Nephron (organoid): Measurements from ENCODE around the gene RNF150.
A peak's percentile ranks its signal among the peaks of the same experiment; 100 is the strongest.

ENCODE experiments used
- H3K27ac Mint-ChIP-seq, 3 experiments: 2 replicates each; pipeline ENCODE4 v1.8.0; 2020; ENCODE audit warnings: mixed read lengths in 3 of 3, mild to moderate bottlenecking in 2 of 3, moderate library complexity in 1 of 3
- H3K27me3 Mint-ChIP-seq: 2 replicates; pipeline ENCODE4 v1.8.0; 2021; ENCODE audit warnings: low read depth, mild to moderate bottlenecking, moderate library complexity, mixed read lengths
- H3K36me3 Mint-ChIP-seq: 2 replicates; pipeline ENCODE4 v1.8.0; 2020; ENCODE audit warnings: low read depth, mixed read lengths
- H3K4me1 Mint-ChIP-seq: 2 replicates; pipeline ENCODE4 v1.8.0; 2020; ENCODE audit warnings: mixed read lengths
- H3K4me3 Mint-ChIP-seq, 3 experiments: 2 replicates each; pipeline ENCODE4 v1.8.0; 2020; ENCODE audit warnings: mild to moderate bottlenecking in 3 of 3, mixed read lengths in 3 of 3, moderate library complexity in 2 of 3
- H3K9me3 Mint-ChIP-seq: 2 replicates; pipeline ENCODE4 v1.8.0; 2020; ENCODE audit warnings: mixed read lengths
- TF ChIP-seq, protein P1 (sequence below), 3 experiments: fragments of 200-600 bp; sonication (generic); IDR thresholded peaks; one replicate each; pipeline ENCODE4 v1.5.0; 2021; ENCODE audit warnings: antibody characterized with exemption in 3 of 3; ENCODE audit not compliant: unreplicated experiment in 3 of 3

The RNF150 gene

GRCh38 chr4:141127884-141128283, 5.4 kb downstream of the RNF150 start:
- TF ChIP-seq, protein P1, sequence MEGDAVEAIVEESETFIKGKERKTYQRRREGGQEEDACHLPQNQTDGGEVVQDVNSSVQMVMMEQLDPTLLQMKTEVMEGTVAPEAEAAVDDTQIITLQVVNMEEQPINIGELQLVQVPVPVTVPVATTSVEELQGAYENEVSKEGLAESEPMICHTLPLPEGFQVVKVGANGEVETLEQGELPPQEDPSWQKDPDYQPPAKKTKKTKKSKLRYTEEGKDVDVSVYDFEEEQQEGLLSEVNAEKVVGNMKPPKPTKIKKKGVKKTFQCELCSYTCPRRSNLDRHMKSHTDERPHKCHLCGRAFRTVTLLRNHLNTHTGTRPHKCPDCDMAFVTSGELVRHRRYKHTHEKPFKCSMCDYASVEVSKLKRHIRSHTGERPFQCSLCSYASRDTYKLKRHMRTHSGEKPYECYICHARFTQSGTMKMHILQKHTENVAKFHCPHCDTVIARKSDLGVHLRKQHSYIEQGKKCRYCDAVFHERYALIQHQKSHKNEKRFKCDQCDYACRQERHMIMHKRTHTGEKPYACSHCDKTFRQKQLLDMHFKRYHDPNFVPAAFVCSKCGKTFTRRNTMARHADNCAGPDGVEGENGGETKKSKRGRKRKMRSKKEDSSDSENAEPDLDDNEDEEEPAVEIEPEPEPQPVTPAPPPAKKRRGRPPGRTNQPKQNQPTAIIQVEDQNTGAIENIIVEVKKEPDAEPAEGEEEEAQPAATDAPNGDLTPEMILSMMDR (IDR thresholded peaks at IDR 0.05; ENCODE audit: unreplicated experiment in 3 of 3), result no peak
- H3K9me3 Mint-ChIP-seq, result no peaks in the 10 kb centered on the region
- H3K27me3 Mint-ChIP-seq, result peaks cover 4% of the 10 kb centered on the region
- no peak overlapping the region for H3K27ac Mint-ChIP-seq
- peaks cover 64% of the 10 kb centered on the region for H3K4me1 Mint-ChIP-seq
- H3K4me3 Mint-ChIP-seq, result no peak overlapping the region
- H3K36me3 Mint-ChIP-seq, result peaks cover 7% of the 10 kb centered on the region

GRCh38 chr4:141126769-141127168, 6.5 kb downstream of the RNF150 start:
- TF ChIP-seq, protein P1 (IDR thresholded peaks at IDR 0.05; ENCODE audit: unreplicated experiment in 3 of 3), result no peak
- Mint-ChIP-seq H3K9me3 (no peaks in the 10 kb centered on the region), H3K4me3 (no peak overlapping the region), H3K36me3 (peaks cover 7% of the 10 kb centered on the region), H3K27ac (no peak overlapping the region), H3K27me3 (peaks cover 2% of the 10 kb centered on the region), H3K4me1 (peaks cover 64% of the 10 kb centered on the region)

DNA sequence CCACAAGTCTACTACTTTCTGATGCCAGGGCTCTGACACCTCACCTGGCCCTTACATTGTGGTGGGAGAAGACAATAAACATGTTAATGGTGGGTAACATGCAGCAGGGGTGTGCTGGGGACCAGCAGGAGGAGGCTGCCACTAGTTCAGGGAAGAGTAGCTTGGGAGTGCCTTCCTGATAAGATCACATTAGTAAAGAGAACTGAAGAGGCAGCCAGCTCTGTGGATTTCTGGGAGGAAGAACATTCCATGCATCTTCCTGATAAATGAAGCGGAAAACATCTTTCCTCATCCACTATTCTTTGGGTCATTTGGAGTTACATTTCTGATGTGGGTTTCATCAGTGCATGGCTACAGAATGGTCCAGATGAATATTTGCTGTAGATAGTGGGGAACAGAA, 9.0 kb downstream of the RNF150 start:
- H3K4me1 Mint-ChIP-seq, result peaks cover 49% of the 10 kb centered on the region
- H3K27me3 Mint-ChIP-seq, result no peaks in the 10 kb centered on the region
- peak overlapping the region in 1 of 3 experiments; percentile 25 for H3K27ac Mint-ChIP-seq
- TF ChIP-seq, protein P1 (IDR thresholded peaks at IDR 0.05; ENCODE audit: unreplicated experiment in 3 of 3), result no peak
- H3K9me3 Mint-ChIP-seq, result no peaks in the 10 kb centered on the region
- no peak overlapping the region for H3K4me3 Mint-ChIP-seq
- peaks cover 10% of the 10 kb centered on the region for H3K36me3 Mint-ChIP-seq

DNA sequence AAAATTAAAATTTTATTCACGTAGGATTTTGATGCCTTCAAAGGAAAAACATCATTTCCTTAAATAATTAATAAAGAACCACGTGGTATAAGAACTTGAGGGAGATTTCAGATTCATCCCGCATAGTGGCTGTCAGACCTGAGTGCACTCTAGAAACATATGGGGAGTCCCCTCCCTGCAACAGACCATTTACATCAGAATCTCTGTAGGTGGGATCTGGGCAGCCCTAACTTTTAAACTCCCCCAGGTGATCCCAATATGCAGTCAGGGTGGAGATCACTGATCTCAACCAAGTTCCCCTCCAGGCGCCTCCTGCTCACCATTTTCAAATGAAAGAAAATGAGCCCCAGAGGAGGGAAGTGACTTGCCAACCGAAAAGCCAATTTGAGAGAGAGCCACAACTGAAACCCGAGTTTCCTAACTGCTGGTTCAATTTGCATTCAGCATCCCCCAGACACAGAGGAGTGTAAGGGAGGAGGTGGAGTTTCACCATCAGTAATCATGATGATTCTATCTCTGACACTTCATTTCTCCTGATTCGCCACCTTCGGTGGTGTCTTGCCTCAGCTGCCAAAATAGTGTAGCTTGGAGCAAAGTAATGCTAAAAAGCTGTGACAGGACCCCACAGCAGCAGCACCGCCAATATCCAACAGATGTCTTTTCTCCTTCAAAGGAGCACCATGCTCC, 11.4 kb downstream of the RNF150 start:
- TF ChIP-seq, protein P1 (IDR thresholded peaks at IDR 0.05; ENCODE audit: unreplicated experiment in 3 of 3), result no peak
- Mint-ChIP-seq H3K27ac (no peak overlapping the region), H3K4me1 (peaks cover 34% of the 10 kb centered on the region), H3K4me3 (no peak overlapping the region), H3K27me3 (no peaks in the 10 kb centered on the region), H3K36me3 (peaks cover 28% of the 10 kb centered on the region), H3K9me3 (peaks cover 11% of the 10 kb centered on the region)

GRCh38 chr4:141121101-141121500, 12.2 kb downstream of the RNF150 start:
- TF ChIP-seq, protein P1 (IDR thresholded peaks at IDR 0.05; ENCODE audit: unreplicated experiment in 3 of 3), result no peak
- H3K27ac Mint-ChIP-seq, result no peak overlapping the region
- H3K4me3 Mint-ChIP-seq, result no peak overlapping the region
- peaks cover 35% of the 10 kb centered on the region for H3K36me3 Mint-ChIP-seq
- H3K9me3 Mint-ChIP-seq, result peaks cover 14% of the 10 kb centered on the region
- H3K27me3 Mint-ChIP-seq, result no peaks in the 10 kb centered on the region
- H3K4me1 Mint-ChIP-seq, result peaks cover 26% of the 10 kb centered on the region

DNA sequence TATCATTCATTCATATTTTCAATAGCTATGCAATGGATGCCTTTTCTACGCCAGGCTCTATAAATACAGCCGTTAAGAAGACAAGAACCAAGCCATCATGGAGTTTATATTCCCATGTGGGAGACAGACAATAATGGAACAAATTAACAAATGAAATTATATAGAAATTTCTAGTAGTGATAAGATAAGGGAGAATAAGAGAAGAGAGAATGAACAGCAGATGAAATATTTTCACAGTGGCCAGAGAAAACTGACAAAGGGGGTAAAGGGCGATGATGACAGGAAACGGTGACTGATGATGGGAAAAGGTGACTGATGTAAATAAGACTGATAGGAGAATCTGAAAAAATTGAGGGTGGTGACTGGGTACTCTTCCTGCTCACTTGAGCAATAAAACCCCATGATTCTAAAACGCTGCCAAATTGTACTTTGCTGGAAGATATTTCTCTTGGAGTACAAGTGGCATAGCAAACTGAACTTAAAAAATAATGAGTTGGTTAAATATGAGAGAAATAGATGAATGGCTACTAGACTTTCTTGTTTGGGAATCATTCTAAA, 13.2 kb downstream of the RNF150 start:
- peaks cover 20% of the 10 kb centered on the region for H3K9me3 Mint-ChIP-seq

More for the DNA sequence above, 13.2 kb downstream of the RNF150 start:
- H3K27ac Mint-ChIP-seq, result no peak overlapping the region
- TF ChIP-seq, protein P1 (IDR thresholded peaks at IDR 0.05; ENCODE audit: unreplicated experiment in 3 of 3), result no peak
- H3K36me3 Mint-ChIP-seq, result peaks cover 43% of the 10 kb centered on the region
- peaks cover 16% of the 10 kb centered on the region for H3K4me1 Mint-ChIP-seq
- H3K27me3 Mint-ChIP-seq, result no peaks in the 10 kb centered on the region
- H3K4me3 Mint-ChIP-seq, result no peak overlapping the region
